ENCODE measurements around the gene BCO1.

Gene BCO1

DNA sequence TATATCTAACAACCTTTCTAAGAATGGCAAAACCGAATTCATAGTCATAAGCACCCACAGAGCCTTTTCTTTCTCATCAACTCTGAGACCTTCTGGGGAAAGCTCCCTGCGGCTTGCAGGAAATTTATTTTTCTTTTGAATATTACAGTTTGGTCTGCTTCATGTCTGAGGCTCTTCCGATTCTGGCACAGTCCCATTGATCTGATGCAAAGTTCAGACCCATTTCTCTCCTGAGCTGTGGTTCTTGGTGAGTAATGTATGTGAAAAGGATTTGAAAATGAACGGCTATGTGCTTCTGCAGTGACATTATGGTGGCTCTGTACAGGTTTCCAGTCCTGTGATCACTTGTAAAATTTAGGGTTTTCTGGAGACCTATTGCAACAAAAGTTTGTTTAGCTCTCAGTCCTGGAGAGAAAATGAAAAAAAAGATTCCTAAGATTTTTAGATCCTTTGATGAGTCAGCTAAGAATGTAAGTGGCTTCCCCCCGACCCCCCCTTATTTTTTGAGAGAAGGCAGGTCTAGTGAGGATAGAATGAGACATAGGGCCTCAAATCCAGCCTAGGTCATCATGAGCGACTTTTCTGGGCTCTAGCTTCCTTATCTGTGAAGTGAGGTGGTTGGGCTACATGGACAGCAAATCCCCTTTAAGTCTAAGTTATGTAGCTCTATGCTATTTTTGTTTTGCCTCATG lies 80.9 kb downstream of the BCO1 start:
- DNase-seq, result no peak

DNA sequence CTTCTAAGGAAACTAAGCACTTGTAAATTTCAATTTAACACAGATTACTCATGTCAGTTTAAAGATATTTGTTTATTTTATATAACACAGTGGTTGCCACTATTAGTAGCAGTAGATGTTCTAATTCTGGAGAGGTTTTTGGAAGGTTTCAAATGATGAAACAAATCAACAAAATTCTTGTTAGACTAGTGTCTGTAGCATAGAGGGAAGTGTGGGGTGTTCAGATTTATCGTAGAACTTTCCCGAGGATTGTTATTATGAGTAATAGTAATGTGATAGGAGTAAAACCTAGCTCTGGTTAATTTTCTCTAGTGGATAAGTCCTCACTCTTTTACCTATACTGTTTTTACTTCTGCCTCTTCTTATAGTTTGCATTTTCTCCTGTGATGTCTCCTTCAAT lies 82.5 kb downstream of the BCO1 start:
- DNase-seq, result no peak

GRCh38 chr16:81321536-81321935 lies 83.0 kb downstream of the BCO1 start:
- no peak for DNase-seq

- DNase-seq, result no peak
Observed at GRCh38 chr16:81324808-81325207, 86.3 kb downstream of the BCO1 start.

GRCh38 chr16:81327011-81327410 lies 88.5 kb downstream of the BCO1 start:
- DNase-seq, result no peak

DNA sequence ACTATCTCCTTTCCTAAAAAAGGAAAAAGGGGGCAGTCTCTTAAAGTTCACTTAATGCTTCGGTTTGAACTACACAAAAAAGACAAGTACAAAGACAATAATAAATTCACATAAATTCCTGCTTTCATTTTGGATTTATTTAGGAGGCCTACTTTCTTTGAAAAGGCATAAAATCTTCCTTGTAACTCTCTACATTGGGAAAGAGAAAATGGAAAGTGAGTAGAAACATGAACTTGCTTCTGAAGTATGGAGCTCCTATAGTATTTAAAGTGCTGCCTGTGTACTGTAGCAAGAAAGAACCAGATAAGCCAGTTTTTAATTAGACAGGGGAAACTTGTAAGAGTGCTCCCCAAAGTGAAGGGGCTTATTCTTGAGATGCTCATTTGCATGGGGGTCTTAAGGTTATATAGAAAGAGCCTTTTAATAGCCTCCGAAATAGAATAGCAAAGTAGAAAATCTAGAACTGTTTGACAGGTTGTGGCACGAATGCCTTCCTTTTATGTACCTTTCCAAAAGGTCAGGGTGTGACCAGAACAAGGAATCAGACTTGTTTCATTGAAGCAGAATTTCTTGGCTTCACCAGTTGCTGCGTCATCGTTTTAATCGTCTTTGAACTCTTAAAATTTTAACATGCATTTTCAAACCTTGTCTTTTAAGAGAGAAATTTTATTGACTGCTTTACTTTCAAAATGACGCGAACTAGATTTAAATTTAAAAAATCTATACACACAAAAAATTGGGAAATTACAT lies 89.1 kb downstream of the BCO1 start:
- DNase-seq, result no peak

- no peak for DNase-seq
Observed at GRCh38 chr16:81329947-81330346, 91.5 kb downstream of the BCO1 start.

DNA sequence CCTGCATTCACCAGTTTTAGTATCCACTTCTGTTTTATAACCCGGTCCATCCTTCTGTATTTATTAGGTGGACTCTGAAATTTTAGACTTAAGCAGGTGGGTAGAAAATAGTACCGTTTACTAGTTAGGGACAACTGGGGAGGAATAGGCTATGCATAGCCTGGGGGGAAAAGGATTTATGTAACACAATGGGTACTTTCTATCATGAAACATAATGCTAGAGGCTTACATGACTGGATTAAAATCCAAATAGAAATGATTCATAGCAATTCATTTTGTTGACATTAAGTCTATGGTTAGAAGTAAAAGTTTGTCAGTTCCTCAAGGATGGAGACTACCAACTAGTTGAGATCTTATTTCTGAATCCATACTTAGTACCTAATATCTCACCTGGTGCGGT lies 94.9 kb downstream of the BCO1 start:
- no peak for DNase-seq

DNA sequence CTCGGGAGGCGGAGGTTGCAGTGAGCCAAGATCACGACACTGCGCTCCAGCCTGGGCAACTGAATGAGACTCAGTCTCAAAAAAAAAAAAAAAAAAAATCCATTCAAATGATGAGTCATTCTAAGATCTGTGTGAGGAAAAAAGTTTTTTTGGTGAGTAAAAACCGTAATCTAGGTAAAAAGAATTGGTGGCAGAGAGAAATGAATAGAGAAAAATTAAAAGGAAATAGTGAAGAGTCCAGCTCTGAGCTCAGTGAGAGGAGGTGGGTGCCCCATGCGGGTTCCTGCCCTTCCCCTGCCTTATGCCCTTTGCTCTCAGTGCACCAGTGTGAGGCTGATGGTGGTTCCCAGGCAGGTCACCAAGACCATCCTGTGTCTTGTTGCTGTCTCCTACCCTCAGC lies 97.2 kb downstream of the BCO1 start:
- no peak for DNase-seq

- DNase-seq, result no peak
Observed at GRCh38 chr16:81337097-81337496, 98.6 kb downstream of the BCO1 start.
